HG02970 (cell line): Measurements from ENCODE around the gene IL21R.
"Not testable (repeated sequence)": the region's sequence is repeated elsewhere in the genome, so short reads cannot be mapped to it uniquely, and the experiment has no call there.

Experiments
- ATAC-seq: cut with Tn5 transposase; IDR thresholded peaks from one replicate; pipeline ENCODE4 v1.9.1; 2021; ENCODE audit warnings: mild to moderate bottlenecking, moderate library complexity, moderate number of reproducible peaks; ENCODE audit not compliant: unreplicated experiment, low FRiP score

IL21R gene

DNA sequence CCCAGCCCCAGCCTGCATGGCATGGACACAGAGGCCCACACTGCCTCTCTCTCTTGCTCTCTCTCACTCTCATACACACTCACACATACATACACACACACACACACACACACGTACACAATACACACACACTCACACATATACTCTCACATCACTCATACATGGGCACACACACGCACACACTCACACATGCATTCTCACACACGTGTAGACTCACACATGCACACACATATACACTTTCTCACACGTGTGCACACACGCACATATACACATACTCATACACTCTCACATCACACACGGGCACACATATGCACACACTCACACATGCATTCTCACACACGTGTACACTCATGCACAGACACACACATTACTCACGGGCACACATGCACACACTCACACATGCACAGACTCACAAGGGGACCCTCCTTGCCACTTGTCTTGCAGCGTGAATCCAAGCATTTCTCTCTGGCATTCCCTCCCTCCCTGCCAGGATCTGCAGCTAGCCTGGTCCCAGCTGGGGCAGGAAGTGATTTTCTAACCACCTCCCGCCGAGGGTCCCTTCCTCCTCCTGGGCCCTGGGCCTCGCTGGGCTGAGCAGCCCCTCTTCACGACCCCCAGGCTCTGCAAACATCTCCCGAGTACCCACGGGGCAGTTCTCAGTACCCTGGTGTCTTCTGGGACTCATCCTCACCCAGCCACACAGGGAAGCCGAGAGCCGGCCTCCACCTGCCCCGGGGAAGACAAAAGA is 37.5 kb downstream of the IL21R start:
- no peak for ATAC-seq

GRCh38 chr16:27441276-27441675 is 39.3 kb downstream of the IL21R start:
- ATAC-seq: no peak

DNA sequence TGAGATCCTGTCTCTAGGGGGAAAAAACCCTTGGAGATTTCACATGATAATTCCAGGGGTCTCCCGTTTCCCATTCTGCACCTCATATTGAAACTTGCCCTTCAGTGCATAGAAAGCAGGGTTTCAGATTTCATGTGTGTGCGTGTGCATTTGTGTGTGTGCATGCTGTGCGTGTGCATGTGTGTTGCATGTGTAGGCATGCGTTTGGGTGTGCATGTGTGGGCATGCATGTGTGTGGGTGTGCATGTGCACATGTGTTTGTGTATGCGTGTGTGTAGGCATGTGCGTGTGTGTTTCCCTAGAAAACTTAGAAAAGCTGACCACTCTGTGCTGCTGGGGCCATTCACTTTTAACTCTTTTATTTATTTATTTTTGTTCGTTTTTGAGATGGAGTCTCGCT is 40.0 kb downstream of the IL21R start:
- no peak for ATAC-seq

DNA sequence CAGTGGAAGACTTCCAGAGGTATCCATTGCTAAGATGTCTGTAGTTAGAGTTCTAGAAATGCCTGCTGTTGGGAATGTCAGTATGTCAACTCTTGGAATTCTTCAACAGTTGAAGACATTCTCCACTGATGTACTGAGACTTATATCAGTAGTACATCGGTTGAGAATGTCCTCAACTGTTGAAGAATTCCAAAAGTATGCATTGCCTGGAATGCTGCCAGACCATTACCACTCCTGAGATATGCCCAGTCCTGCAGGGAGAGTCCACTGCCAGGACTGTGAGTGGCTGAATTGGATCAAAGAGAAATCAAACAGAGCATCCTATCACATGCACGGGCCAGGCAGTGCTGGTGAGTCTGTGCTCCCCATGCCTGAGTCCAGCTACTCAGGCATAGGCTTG is 42.0 kb downstream of the IL21R start:
- no peak for ATAC-seq

DNA sequence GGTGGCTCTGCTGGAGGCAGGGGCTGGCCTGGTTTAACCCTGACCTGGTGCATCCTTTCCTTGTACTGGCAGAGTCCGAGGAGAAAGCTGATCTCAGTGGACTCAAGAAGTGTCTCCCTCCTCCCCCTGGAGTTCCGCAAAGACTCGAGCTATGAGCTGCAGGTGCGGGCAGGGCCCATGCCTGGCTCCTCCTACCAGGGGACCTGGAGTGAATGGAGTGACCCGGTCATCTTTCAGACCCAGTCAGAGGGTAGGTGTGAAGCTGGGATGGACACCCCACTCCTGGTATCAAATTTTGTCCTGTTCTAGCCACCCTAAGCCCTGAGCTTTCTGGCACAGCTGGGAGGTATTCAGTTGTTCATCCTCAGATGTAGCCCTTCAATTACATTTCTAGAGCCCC is 42.5 kb downstream of the IL21R start:
- no peak for ATAC-seq

GRCh38 chr16:27445502-27446175 is 43.7 kb downstream of the IL21R start:
- no peak for ATAC-seq

GRCh38 chr16:27446721-27447120 is 44.7 kb downstream of the IL21R start:
- ATAC-seq: no peak

- no peak for ATAC-seq
These were observed 45.3 kb downstream of the IL21R start for GRCh38 chr16:27447301-27447700.

GRCh38 chr16:27448532-27449433 is 46.8 kb downstream of the IL21R start:
- ATAC-seq: no peak

DNA sequence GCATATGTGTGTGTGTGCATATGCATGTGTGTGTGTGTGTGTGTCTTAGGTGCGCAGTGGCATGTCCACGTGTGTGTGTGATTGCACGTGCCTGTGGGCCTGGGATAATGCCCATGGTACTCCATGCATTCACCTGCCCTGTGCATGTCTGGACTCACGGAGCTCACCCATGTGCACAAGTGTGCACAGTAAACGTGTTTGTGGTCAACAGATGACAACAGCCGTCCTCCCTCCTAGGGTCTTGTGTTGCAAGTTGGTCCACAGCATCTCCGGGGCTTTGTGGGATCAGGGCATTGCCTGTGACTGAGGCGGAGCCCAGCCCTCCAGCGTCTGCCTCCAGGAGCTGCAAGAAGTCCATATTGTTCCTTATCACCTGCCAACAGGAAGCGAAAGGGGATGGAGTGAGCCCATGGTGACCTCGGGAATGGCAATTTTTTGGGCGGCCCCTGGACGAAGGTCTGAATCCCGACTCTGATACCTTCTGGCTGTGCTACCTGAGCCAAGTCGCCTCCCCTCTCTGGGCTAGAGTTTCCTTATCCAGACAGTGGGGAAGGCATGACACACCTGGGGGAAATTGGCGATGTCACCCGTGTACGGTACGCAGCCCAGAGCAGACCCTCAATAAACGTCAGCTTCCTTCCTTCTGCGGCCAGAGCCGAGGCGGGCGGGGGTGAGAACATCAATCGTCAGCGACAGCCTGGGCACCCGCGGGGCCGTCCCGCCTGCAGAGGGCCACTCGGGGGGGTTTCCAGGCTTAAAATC is 47.6 kb downstream of the IL21R start:
- ATAC-seq: peak; percentile 43

GRCh38 chr16:27450196-27450549 is 48.2 kb downstream of the IL21R start:
- peak; percentile 30 for ATAC-seq

GRCh38 chr16:27452569-27453493 is 50.9 kb downstream of the IL21R start:
- no peak for ATAC-seq

- no peak for ATAC-seq
These were observed 51.5 kb downstream of the IL21R start for GRCh38 chr16:27453494-27453825.

DNA sequence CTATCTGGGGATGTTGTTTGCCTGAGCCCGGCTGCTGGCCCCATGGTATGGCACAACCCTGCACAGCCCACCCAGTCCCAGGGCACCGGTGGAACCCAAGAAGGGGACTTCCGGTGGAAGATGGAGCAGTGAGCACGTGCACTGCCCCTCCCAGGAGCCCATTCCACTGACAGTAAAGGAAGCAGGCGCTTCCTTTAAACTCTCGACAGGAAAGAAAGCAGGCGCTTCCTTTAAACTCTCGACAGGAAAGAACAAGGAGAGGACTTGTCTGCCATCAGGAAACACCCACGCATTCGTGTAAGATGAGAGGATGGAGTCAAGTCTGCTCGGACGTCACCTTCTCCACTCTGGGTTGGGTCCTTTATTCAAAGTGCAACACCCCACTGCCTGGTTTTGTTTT is 53.7 kb downstream of the IL21R start:
- ATAC-seq: no peak

- not testable (repeated sequence) for ATAC-seq
These were observed 55.6 kb downstream of the IL21R start for GRCh38 chr16:27457605-27457900.

DNA sequence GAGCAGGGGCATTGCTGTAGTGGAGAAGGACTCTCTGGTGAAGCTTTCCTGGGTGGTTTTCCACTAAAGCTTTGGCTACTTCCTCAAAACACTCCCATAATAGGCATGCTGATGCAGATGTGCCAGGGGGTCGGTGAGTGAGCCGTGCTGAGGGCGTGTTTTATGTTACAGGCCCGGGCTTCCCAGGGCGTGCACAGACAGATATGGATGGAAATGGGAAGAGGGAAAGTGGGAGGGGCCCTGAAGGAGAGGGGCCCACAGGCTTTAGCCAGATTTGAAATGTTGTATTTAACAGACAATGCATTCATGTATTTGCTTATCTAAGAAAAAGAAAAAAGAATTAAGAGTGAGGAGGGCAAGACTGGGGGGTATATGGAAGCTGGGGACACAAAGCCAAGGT is 56.3 kb downstream of the IL21R start:
- ATAC-seq: no peak

- ATAC-seq: no peak
These were observed 57.2 kb downstream of the IL21R start for GRCh38 chr16:27458987-27459688.

DNA sequence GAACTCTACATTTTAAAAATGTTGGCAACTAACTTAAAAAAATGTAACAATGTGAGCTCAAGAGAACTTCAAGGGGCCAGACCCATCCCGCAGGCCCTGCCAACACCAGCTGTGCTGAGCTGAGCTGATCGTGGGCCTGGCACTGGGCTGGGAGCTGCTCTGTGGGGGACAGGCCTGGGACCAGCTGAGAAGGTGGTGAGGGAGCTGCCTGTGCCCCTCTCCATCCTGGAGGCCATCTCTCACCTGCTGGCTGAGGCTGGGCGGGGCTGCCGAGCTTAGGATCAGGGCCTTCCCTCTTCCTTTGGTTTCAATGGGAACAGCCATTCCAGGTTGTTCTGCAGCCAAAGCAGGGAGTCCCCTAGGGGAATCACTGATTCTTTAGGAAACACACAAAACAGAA is 58.2 kb downstream of the IL21R start:
- no peak for ATAC-seq
